ENCODE data around the gene ZFYVE27.

DNA sequence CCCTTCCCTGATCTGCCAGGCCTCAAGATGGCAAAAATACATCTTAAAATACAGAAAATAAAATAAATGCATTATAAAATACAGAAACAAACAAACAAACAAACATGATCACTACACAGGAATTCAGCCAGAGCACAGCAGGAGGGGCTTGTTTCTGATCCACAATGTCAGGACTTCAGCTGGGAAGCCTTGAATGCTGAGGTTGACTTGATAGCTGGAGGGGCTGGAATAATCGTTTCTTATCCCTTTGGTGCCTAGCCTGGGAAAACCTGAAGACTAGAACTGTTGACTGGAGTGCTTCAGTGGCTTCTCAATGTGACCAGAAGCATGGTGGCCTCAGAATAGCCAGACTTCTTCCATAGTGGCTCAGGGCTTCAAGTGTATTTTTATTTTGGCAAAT lies 32.6 kb upstream of the ZFYVE27 start:
- TF ChIP-seq CTCF (IDR thresholded peaks at IDR 0.05) = no peak
- TF ChIP-seq GABPB1 (CRISPR knock-in tag; IDR thresholded peaks at IDR 0.05) = no peak
- TF ChIP-seq ZNF425 (CRISPR knock-in tag; conservative IDR thresholded peaks at IDR 0.05) = no peak
- TF ChIP-seq, protein P1, sequence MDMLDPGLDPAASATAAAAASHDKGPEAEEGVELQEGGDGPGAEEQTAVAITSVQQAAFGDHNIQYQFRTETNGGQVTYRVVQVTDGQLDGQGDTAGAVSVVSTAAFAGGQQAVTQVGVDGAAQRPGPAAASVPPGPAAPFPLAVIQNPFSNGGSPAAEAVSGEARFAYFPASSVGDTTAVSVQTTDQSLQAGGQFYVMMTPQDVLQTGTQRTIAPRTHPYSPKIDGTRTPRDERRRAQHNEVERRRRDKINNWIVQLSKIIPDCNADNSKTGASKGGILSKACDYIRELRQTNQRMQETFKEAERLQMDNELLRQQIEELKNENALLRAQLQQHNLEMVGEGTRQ (CRISPR knock-in tag; IDR thresholded peaks at IDR 0.05) = no peak
- TF ChIP-seq NR3C1 (CRISPR knock-in tag; conservative IDR thresholded peaks at IDR 0.05; ENCODE audit: low read depth) = no peak
- TF ChIP-seq, protein P2, sequence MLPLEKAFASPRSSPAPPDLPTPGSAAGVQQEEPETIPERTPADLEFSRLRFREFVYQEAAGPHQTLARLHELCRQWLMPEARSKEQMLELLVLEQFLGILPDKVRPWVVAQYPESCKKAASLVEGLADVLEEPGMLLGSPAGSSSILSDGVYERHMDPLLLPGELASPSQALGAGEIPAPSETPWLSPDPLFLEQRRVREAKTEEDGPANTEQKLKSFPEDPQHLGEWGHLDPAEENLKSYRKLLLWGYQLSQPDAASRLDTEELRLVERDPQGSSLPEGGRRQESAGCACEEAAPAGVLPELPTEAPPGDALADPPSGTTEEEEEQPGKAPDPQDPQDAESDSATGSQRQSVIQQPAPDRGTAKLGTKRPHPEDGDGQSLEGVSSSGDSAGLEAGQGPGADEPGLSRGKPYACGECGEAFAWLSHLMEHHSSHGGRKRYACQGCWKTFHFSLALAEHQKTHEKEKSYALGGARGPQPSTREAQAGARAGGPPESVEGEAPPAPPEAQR (CRISPR knock-in tag; IDR thresholded peaks at IDR 0.05) = no peak

All from WTC11 (cell line).